ENCODE data around the gene CPTP.

CPTP gene

GRCh38 chr1:1374589-1374928 lies 50.0 kb downstream of the CPTP start:
- H3K9ac ChIP-seq (ENCODE audit: low read depth in 1 of 2, low read length in 2 of 2): peak overlapping the region; percentile 89 to 91
- no peaks in the 10 kb centered on the region for H3K9me3 ChIP-seq (ENCODE audit: control insufficient read depth in 2 of 2, low read length in 2 of 2)
- peaks cover 3 to 6% of the 10 kb centered on the region in 2 donors for H3K36me3 ChIP-seq (ENCODE audit: control insufficient read depth in 2 of 2, insufficient read depth in 2 of 2, low read length in 2 of 2)
- peak overlapping the region; percentile 81 to 89 for H3K4me3 ChIP-seq (ENCODE audit: low read length in 2 of 2)
- no peaks in the 10 kb centered on the region for H3K27me3 ChIP-seq (ENCODE audit: control insufficient read depth in 2 of 2, insufficient read depth in 2 of 2, low read length in 2 of 2)
- peaks cover 8 to 19% of the 10 kb centered on the region in 2 donors for H3K4me1 ChIP-seq (ENCODE audit: control insufficient read depth in 2 of 2, insufficient read depth in 2 of 2, low read length in 2 of 2)
- H3K27ac ChIP-seq (ENCODE audit: low read depth in 2 of 2, low read length in 2 of 2): peak overlapping the region; percentile 88 to 90

GRCh38 chr1:1374929-1375662 lies 50.5 kb downstream of the CPTP start, which contains the start of gene AURKAIP1:
TSS of gene AURKAIP1 (minus strand) at chr1:1375207. CDS start at chr1:1374756, 451 bp downstream.
- H3K4me3 ChIP-seq (ENCODE audit: low read length in 2 of 2): peak within 1 kb of the TSS; percentile 81 to 89
- H3K9me3 ChIP-seq (ENCODE audit: control insufficient read depth in 2 of 2, low read length in 2 of 2): no peaks in the 10 kb centered on the region
- peak within 1 kb of the TSS; percentile 88 to 90 for H3K27ac ChIP-seq (ENCODE audit: low read depth in 2 of 2, low read length in 2 of 2)
- H3K36me3 ChIP-seq (ENCODE audit: control insufficient read depth in 2 of 2, insufficient read depth in 2 of 2, low read length in 2 of 2): peaks cover 3 to 6% of the 10 kb centered on the region in 2 donors
- H3K4me1 ChIP-seq (ENCODE audit: control insufficient read depth in 2 of 2, insufficient read depth in 2 of 2, low read length in 2 of 2): peaks cover 8 to 19% of the 10 kb centered on the region in 2 donors
- peak within 1 kb of the TSS; percentile 89 to 91 for H3K9ac ChIP-seq (ENCODE audit: low read depth in 1 of 2, low read length in 2 of 2)
- H3K27me3 ChIP-seq (ENCODE audit: control insufficient read depth in 2 of 2, insufficient read depth in 2 of 2, low read length in 2 of 2): no peaks in the 10 kb centered on the region

- peaks cover 3 to 10% of the 10 kb centered on the region in 2 donors for H3K36me3 ChIP-seq (ENCODE audit: control insufficient read depth in 2 of 2, insufficient read depth in 2 of 2, low read length in 2 of 2)
- H3K27me3 ChIP-seq (ENCODE audit: control insufficient read depth in 2 of 2, insufficient read depth in 2 of 2, low read length in 2 of 2): no peaks in the 10 kb centered on the region
- H3K9ac ChIP-seq (ENCODE audit: low read depth in 1 of 2, low read length in 2 of 2): peak overlapping the region in 1 of 2 donors; percentile 14
- peaks cover 8 to 15% of the 10 kb centered on the region in 2 donors for H3K4me1 ChIP-seq (ENCODE audit: control insufficient read depth in 2 of 2, insufficient read depth in 2 of 2, low read length in 2 of 2)
- H3K4me3 ChIP-seq (ENCODE audit: low read length in 2 of 2): no peak overlapping the region
- H3K9me3 ChIP-seq (ENCODE audit: control insufficient read depth in 2 of 2, low read length in 2 of 2): no peaks in the 10 kb centered on the region
- H3K27ac ChIP-seq (ENCODE audit: low read depth in 2 of 2, low read length in 2 of 2): no peak overlapping the region
Measured at GRCh38 chr1:1376551-1377226, 52.1 kb downstream of the CPTP start.

- H3K4me3 ChIP-seq (ENCODE audit: low read length in 2 of 2): no peak overlapping the region
- H3K36me3 ChIP-seq (ENCODE audit: control insufficient read depth in 2 of 2, insufficient read depth in 2 of 2, low read length in 2 of 2): peaks cover 3 to 11% of the 10 kb centered on the region in 2 donors
- peaks cover 8 to 9% of the 10 kb centered on the region in 2 donors for H3K4me1 ChIP-seq (ENCODE audit: control insufficient read depth in 2 of 2, insufficient read depth in 2 of 2, low read length in 2 of 2)
- no peaks in the 10 kb centered on the region for H3K9me3 ChIP-seq (ENCODE audit: control insufficient read depth in 2 of 2, low read length in 2 of 2)
- no peak overlapping the region for H3K27ac ChIP-seq (ENCODE audit: low read depth in 2 of 2, low read length in 2 of 2)
- H3K27me3 ChIP-seq (ENCODE audit: control insufficient read depth in 2 of 2, insufficient read depth in 2 of 2, low read length in 2 of 2): no peaks in the 10 kb centered on the region
- no peak overlapping the region for H3K9ac ChIP-seq (ENCODE audit: low read depth in 1 of 2, low read length in 2 of 2)
Measured at GRCh38 chr1:1377540-1378205, 53.1 kb downstream of the CPTP start.

All from mucosa of rectum (tissue), 2 donors.